K562 (cell line): ENCODE data around the gene CNPY4. TPM values are rescaled to one million over a fixed set of nuclear protein-coding genes. Genes with fewer than 3 reads are reported as not detected.

Experiments
- ARID4B ChIP-seq: sonication (generic); formaldehyde crosslinking; IDR thresholded peaks from 2 replicates; pipeline ENCODE4 v1.8.0; 2022; ENCODE audit warnings: mild to moderate bottlenecking, missing genetic modification reagents
- E2F8 ChIP-seq: fragments of 450-650 bp; IDR thresholded peaks from 2 replicates; pipeline ENCODE4 v1.7.1; 2018; ENCODE audit warnings: mild to moderate bottlenecking, low read depth; ENCODE audit not compliant: partially characterized antibody
- GATAD2A ChIP-seq: fragments of 450-650 bp; IDR thresholded peaks from 2 replicates; pipeline ENCODE4 v1.6.1; 2017
- MEF2D ChIP-seq: conservative IDR thresholded peaks from 2 replicates; pipeline ENCODE4 v1.6.1; 2016; ENCODE audit warnings: low read depth, missing genetic modification characterization, missing compliant biosample characterization
- MTA1 ChIP-seq: fragments of 450-650 bp; IDR thresholded peaks from 2 replicates; pipeline ENCODE4 v1.6.1; 2017; ENCODE audit warnings: borderline replicate concordance
- PTRF ChIP-seq: fragments of 450-650 bp; IDR thresholded peaks from 2 replicates; pipeline ENCODE4 v1.6.1; 2016; ENCODE audit warnings: mild to moderate bottlenecking, missing genetic modification characterization, missing compliant biosample characterization
- TAF1 ChIP-seq: IDR thresholded peaks from 2 replicates; pipeline ENCODE4 v1.6.1; 2011; ENCODE audit warnings: mild to moderate bottlenecking, low read length, moderate library complexity; ENCODE audit not compliant: insufficient read depth, control insufficient read depth, severe bottlenecking; ENCODE audit errors: extremely low read depth
- THRAP3 ChIP-seq: fragments of 450-650 bp; IDR thresholded peaks from 2 replicates; pipeline ENCODE4 v1.6.1; 2016; ENCODE audit warnings: mild to moderate bottlenecking, inconsistent platforms, borderline replicate concordance
- ZNF140 ChIP-seq: fragments of 250-450 bp; sonication (Bioruptor Pico); IDR thresholded peaks from 2 replicates; pipeline ENCODE4 v1.8.0; 2021; ENCODE audit warnings: moderate library complexity, mild to moderate bottlenecking, inconsistent platforms
- ZNF143 ChIP-seq: sonication (generic); formaldehyde crosslinking; IDR thresholded peaks from 2 replicates; pipeline ENCODE4 v1.9.0; 2022; ENCODE audit warnings: mild to moderate bottlenecking, missing genetic modification reagents
- ZNF280A ChIP-seq: fragments of 450-650 bp; IDR thresholded peaks from 2 replicates; pipeline ENCODE4 v1.6.1; 2018; ENCODE audit warnings: mild to moderate bottlenecking, low read depth; ENCODE audit not compliant: partially characterized antibody
- polyA plus RNA-seq, 8 experiments: library from polyadenylated mRNA; depleted of rRNA in 4 of 8; stranded (reverse) in 5 of 8; unstranded in 3 of 8; fragments of >200 nt; fragmentation: Nextera tagmentation in 2 of 8; fragmentation: Illumina TruSeq in 1 of 8; extraction: Ambion mirVana in 2 of 8; extraction: Trizol in 1 of 8; gene quantifications; 2 replicates each; pipeline versions ENCODE4 v1.2.1 to v1.2.3, GENCODE V29; 2011 to 2014; ENCODE audit warnings: inconsistent platforms in 1 of 8, missing spikeins in 1 of 8
- total RNA-seq, 7 experiments: library from RNA; depleted of rRNA in 6 of 7; stranded (reverse); fragments of >200 nt in 6 of 7; fragmentation: Illumina TruSeq in 2 of 7; extraction: Trizol in 2 of 7; gene quantifications; 2 replicates each; pipeline versions ENCODE4 v1.2.1 to v1.2.3, GENCODE V29; 2011 to 2021; ENCODE audit warnings: low replicate concordance in 1 of 7
- TF ChIP-seq, protein P1 (sequence below): fragments of 450-650 bp; IDR thresholded peaks from 2 replicates; pipeline ENCODE4 v1.6.1; 2018; ENCODE audit not compliant: partially characterized antibody
- TF ChIP-seq, protein P2 (sequence below): fragments of 250-450 bp; sonication (Bioruptor Pico); IDR thresholded peaks from 2 replicates; pipeline ENCODE4 v1.8.0; 2022; ENCODE audit warnings: moderate library complexity, mild to moderate bottlenecking, inconsistent platforms

CNPY4 gene
- total and polyA plus RNA-seq, 9 of the 15 experiments (the other 6 are each of a cell fraction or from before 2014, with no cell fraction given), result 1.9 to 11.2 (median 7.0) TPM

DNA sequence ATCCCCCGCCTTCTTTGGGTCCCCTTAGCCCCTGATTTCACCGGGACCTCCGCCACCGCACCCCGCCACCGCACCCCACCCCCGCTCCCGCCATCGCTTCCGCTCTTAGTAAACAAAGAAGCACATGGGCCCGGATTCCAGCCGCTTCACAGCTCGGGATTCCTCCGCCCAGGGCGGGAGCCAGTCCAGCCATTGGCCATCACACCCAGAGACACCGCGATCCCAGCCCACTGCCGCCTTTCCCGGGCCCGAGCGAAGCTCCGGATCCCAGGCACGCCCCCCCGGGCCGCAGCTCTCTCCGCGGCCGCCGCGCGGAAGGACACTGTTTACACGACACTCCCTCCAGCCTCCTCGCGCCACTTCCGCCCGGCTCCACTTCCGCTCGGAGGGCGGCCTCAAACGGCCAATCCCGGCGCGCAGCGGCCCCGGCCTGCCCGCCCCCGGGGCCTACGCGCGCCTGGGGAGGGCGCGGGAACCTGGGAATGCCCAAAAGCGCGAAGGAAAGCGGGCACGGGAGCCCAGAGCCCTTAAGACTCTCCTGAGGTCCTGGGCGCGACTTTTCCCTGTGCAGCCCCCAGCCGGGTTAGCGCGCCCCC, 18.9 kb upstream of the CNPY4 start (continued):
- TF ChIP-seq, protein P1, sequence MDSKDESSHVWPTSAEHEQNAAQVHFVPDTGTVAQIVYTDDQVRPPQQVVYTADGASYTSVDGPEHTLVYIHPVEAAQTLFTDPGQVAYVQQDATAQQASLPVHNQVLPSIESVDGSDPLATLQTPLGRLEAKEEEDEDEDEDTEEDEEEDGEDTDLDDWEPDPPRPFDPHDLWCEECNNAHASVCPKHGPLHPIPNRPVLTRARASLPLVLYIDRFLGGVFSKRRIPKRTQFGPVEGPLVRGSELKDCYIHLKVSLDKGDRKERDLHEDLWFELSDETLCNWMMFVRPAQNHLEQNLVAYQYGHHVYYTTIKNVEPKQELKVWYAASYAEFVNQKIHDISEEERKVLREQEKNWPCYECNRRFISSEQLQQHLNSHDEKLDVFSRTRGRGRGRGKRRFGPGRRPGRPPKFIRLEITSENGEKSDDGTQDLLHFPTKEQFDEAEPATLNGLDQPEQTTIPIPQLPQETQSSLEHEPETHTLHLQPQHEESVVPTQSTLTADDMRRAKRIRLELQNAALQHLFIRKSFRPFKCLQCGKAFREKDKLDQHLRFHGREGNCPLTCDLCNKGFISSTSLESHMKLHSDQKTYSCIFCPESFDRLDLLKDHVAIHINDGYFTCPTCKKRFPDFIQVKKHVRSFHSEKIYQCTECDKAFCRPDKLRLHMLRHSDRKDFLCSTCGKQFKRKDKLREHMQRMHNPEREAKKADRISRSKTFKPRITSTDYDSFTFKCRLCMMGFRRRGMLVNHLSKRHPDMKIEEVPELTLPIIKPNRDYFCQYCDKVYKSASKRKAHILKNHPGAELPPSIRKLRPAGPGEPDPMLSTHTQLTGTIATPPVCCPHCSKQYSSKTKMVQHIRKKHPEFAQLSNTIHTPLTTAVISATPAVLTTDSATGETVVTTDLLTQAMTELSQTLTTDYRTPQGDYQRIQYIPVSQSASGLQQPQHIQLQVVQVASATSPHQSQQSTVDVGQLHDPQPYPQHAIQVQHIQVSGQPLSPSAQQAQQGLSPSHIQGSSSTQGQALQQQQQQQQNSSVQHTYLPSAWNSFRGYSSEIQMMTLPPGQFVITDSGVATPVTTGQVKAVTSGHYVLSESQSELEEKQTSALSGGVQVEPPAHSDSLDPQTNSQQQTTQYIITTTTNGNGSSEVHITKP, result no peak
- no peak for TF ChIP-seq PTRF (tag)
- TF ChIP-seq MTA1, result no peak
- peak; percentile 61 for TF ChIP-seq TAF1
- TF ChIP-seq THRAP3, result no peak
- TF ChIP-seq ZNF280A, result no peak
- no peak for TF ChIP-seq ZNF140
- TF ChIP-seq ARID4B (CRISPR knock-in tag), result peak; percentile 95
- TF ChIP-seq, protein P2, sequence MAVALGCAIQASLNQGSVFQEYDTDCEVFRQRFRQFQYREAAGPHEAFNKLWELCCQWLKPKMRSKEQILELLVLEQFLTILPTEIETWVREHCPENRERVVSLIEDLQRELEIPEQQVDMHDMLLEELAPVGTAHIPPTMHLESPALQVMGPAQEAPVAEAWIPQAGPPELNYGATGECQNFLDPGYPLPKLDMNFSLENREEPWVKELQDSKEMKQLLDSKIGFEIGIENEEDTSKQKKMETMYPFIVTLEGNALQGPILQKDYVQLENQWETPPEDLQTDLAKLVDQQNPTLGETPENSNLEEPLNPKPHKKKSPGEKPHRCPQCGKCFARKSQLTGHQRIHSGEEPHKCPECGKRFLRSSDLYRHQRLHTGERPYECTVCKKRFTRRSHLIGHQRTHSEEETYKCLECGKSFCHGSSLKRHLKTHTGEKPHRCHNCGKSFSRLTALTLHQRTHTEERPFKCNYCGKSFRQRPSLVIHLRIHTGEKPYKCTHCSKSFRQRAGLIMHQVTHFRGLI (CRISPR knock-in tag), result no peak
- TF ChIP-seq MEF2D (tag), result no peak
- TF ChIP-seq GATAD2A, result no peak
- no peak for TF ChIP-seq ZNF143 (CRISPR knock-in tag)
- peak; percentile 95 for TF ChIP-seq E2F8
